Measurements from ENCODE around the gene ATG7.

The ATG7 gene

GRCh38 chr3:11306817-11307589 lies 34.8 kb downstream of the ATG7 start:
- no peak for DNase-seq (ENCODE audit: insufficient read length, low spot score)
- FAIRE-seq: no peak
- TF ChIP-seq, protein P1, sequence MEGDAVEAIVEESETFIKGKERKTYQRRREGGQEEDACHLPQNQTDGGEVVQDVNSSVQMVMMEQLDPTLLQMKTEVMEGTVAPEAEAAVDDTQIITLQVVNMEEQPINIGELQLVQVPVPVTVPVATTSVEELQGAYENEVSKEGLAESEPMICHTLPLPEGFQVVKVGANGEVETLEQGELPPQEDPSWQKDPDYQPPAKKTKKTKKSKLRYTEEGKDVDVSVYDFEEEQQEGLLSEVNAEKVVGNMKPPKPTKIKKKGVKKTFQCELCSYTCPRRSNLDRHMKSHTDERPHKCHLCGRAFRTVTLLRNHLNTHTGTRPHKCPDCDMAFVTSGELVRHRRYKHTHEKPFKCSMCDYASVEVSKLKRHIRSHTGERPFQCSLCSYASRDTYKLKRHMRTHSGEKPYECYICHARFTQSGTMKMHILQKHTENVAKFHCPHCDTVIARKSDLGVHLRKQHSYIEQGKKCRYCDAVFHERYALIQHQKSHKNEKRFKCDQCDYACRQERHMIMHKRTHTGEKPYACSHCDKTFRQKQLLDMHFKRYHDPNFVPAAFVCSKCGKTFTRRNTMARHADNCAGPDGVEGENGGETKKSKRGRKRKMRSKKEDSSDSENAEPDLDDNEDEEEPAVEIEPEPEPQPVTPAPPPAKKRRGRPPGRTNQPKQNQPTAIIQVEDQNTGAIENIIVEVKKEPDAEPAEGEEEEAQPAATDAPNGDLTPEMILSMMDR (IDR thresholded peaks at IDR 0.05; ENCODE audit: insufficient read depth, missing control alignments): no peak

GRCh38 chr3:11307830-11308432 lies 35.7 kb downstream of the ATG7 start:
- TF ChIP-seq, protein P1 (IDR thresholded peaks at IDR 0.05; ENCODE audit: insufficient read depth, missing control alignments): no peak
- DNase-seq (ENCODE audit: insufficient read length, low spot score): no peak
- FAIRE-seq: no peak

DNA sequence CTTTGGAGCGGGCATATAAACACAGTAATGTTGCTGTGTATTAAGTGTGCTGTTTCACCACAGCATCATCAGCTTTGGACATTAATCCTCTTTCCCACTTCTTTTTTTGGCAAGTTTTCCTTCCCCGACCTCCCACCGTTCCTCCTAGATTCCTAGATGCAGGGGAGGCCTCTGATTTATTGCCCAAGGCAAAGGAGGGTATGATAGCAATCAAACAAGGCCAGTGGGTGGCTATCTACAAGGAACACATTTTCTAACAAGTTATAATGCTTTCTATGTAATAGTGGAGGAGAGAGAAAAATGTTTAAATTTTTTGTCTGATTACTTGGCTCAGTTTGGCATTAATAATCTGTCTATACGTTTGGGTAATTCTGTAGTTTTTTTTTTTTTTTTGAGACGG lies 38.1 kb downstream of the ATG7 start:
- TF ChIP-seq, protein P1 (IDR thresholded peaks at IDR 0.05; ENCODE audit: insufficient read depth, missing control alignments): no peak
- no peak for DNase-seq (ENCODE audit: insufficient read length, low spot score)
- FAIRE-seq: no peak

GRCh38 chr3:11312166-11312565 lies 40.0 kb downstream of the ATG7 start:
- DNase-seq (ENCODE audit: insufficient read length, low spot score) (no peak), FAIRE-seq (no peak)
- TF ChIP-seq, protein P1 (IDR thresholded peaks at IDR 0.05; ENCODE audit: insufficient read depth, missing control alignments): no peak

DNA sequence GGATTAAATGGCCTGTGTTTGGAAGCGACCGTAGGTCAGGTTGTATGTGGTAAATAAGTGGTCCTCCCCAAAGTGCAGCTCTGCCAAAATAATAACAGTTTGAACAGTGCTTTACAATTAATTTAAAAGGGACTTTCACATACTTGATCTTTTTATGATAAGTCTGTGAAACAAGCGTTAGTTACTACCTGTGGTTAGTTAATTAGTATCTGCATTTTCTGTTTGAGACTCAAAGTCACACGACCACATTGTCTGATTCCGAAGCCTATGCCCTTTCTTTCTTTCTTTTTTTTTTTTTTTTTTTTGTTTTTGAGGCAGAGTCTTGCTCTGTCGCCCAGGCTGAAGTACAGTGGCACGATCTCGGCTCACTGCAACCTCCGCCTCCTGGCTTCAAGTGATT lies 45.1 kb downstream of the ATG7 start:
- FAIRE-seq (no peak), DNase-seq (ENCODE audit: insufficient read length, low spot score) (no peak)
- TF ChIP-seq, protein P1 (IDR thresholded peaks at IDR 0.05; ENCODE audit: insufficient read depth, missing control alignments): no peak

- TF ChIP-seq, protein P1 (IDR thresholded peaks at IDR 0.05; ENCODE audit: insufficient read depth, missing control alignments): no peak
- DNase-seq (ENCODE audit: insufficient read length, low spot score) (no peak), FAIRE-seq (no peak)
These were observed 50.7 kb downstream of the ATG7 start for GRCh38 chr3:11322931-11323330.

GRCh38 chr3:11323813-11324212 lies 51.6 kb downstream of the ATG7 start:
- TF ChIP-seq, protein P1 (IDR thresholded peaks at IDR 0.05; ENCODE audit: insufficient read depth, missing control alignments): no peak
- DNase-seq (ENCODE audit: insufficient read length, low spot score) (no peak), FAIRE-seq (no peak)

Measured in D721Med (cell line).